ENCODE data around the gene UBE2S. TPM values are rescaled to one million over a fixed set of nuclear protein-coding genes. Genes with fewer than 3 reads are reported as not detected.

Gene UBE2S
- total RNA-seq, 2 experiments from 2014 or later: 333 to 353 TPM

- no peaks in the 10 kb centered on the region for H3K36me3 Mint-ChIP-seq (ENCODE audit: low read depth)
- no peak overlapping the region for H3K4me3 Mint-ChIP-seq
- no peak overlapping the region for H3K27ac Mint-ChIP-seq
- CTCF ChIA-PET: interaction anchor here (0.6 kb wide), 1 partner anchor 11 kb away, joined by 3 read pairs; no protein-coding TSS in a partner anchor
- peaks cover 3% of the 10 kb centered on the region for H3K4me1 Mint-ChIP-seq (ENCODE audit: low read depth)
- DNase-seq (no peak), ATAC-seq (peak; percentile 65)
- POLR2A ChIA-PET: no interaction called here
- no peaks in the 10 kb centered on the region for H3K9me3 Mint-ChIP-seq (ENCODE audit: insufficient read depth)
- H3K27me3 Mint-ChIP-seq (ENCODE audit: low read depth): peaks cover 44% of the 10 kb centered on the region
Measured at GRCh38 chr19:55447421-55448174, 40.0 kb upstream of the UBE2S start.

GRCh38 chr19:55446060-55446459, 38.5 kb upstream of the UBE2S start:
- no peak overlapping the region for H3K27ac Mint-ChIP-seq
- peaks cover 50% of the 10 kb centered on the region for H3K27me3 Mint-ChIP-seq (ENCODE audit: low read depth)
- peaks cover 8% of the 10 kb centered on the region for H3K4me1 Mint-ChIP-seq (ENCODE audit: low read depth)
- CTCF ChIA-PET: interaction anchor here (1.3 to 1.4 kb wide), 2 partner anchors 28 to 305 kb away, joined by 3 to 4 read pairs; no protein-coding TSS in a partner anchor
- DNase-seq (no peak), ATAC-seq (no peak)
- no peaks in the 10 kb centered on the region for H3K9me3 Mint-ChIP-seq (ENCODE audit: insufficient read depth)
- no peak overlapping the region for H3K4me3 Mint-ChIP-seq
- POLR2A ChIA-PET: no interaction called here
- H3K36me3 Mint-ChIP-seq (ENCODE audit: low read depth): peaks cover 3% of the 10 kb centered on the region

- Mint-ChIP-seq H3K27ac (no peak overlapping the region), H3K4me1 (ENCODE audit: low read depth) (peaks cover 12% of the 10 kb centered on the region), H3K9me3 (ENCODE audit: insufficient read depth) (no peaks in the 10 kb centered on the region), H3K36me3 (ENCODE audit: low read depth) (peaks cover 3% of the 10 kb centered on the region), H3K4me3 (no peak overlapping the region), H3K27me3 (ENCODE audit: low read depth) (peaks cover 48% of the 10 kb centered on the region)
- ChIA-PET CTCF (interaction anchor here (1.0 to 1.4 kb wide), 2 partner anchors 26 to 60 kb away, joined by 3 to 4 read pairs; no protein-coding TSS in a partner anchor), POLR2A (no interaction called here)
- no peak for DNase-seq
- ATAC-seq: no peak
Measured at GRCh38 chr19:55444646-55445045, 37.1 kb upstream of the UBE2S start.

GRCh38 chr19:55443824-55444480, 36.4 kb upstream of the UBE2S start:
- peaks cover 3% of the 10 kb centered on the region for H3K36me3 Mint-ChIP-seq (ENCODE audit: low read depth)
- peaks cover 12% of the 10 kb centered on the region for H3K4me1 Mint-ChIP-seq (ENCODE audit: low read depth)
- DNase-seq (no peak), ATAC-seq (no peak)
- no peak overlapping the region for H3K4me3 Mint-ChIP-seq
- H3K9me3 Mint-ChIP-seq (ENCODE audit: insufficient read depth): no peaks in the 10 kb centered on the region
- H3K27me3 Mint-ChIP-seq (ENCODE audit: low read depth): peaks cover 54% of the 10 kb centered on the region
- ChIA-PET CTCF (interaction anchor here (1.0 kb wide), 1 partner anchor 61 kb away, joined by 3 read pairs; no protein-coding TSS in a partner anchor), POLR2A (interaction anchor here (0.9 kb wide), 1 partner anchor 37 kb away, joined by 3 read pairs; no protein-coding TSS in a partner anchor)
- H3K27ac Mint-ChIP-seq: no peak overlapping the region

- CTCF ChIA-PET: no interaction called here
Measured at GRCh38 chr19:55443045-55443823, 35.6 kb upstream of the UBE2S start, which contains the start of gene SHISA7. Gene SHISA7, minus strand, starts transcription at chr19:55443300. Its CDS starts 437 bp downstream, at chr19:55442863.

GRCh38 chr19:55442372-55442961, 34.9 kb upstream of the UBE2S start:
- Mint-ChIP-seq H3K9me3 (ENCODE audit: insufficient read depth) (no peaks in the 10 kb centered on the region), H3K4me3 (no peak overlapping the region), H3K27ac (no peak overlapping the region), H3K27me3 (ENCODE audit: low read depth) (peaks cover 56% of the 10 kb centered on the region), H3K4me1 (ENCODE audit: low read depth) (peaks cover 12% of the 10 kb centered on the region), H3K36me3 (ENCODE audit: low read depth) (peaks cover 3% of the 10 kb centered on the region)
- DNase-seq (no peak), ATAC-seq (peak; percentile 13)
- ChIA-PET POLR2A (no interaction called here), CTCF (interaction anchor here (2.2 kb wide), 1 partner anchor 11 kb away, joined by 4 read pairs; no protein-coding TSS in a partner anchor)

More at GRCh38 chr19:55443045-55443823, 35.6 kb upstream of the UBE2S start, which contains the start of gene SHISA7:
- peak within 1 kb of the TSS; percentile 52 for H3K27ac Mint-ChIP-seq
- H3K4me3 Mint-ChIP-seq: no peak within 1 kb of the TSS
- H3K36me3 Mint-ChIP-seq (ENCODE audit: low read depth): peaks cover 3% of the 10 kb centered on the region
- peaks cover 12% of the 10 kb centered on the region for H3K4me1 Mint-ChIP-seq (ENCODE audit: low read depth)
- peaks cover 56% of the 10 kb centered on the region for H3K27me3 Mint-ChIP-seq (ENCODE audit: low read depth)
- ATAC-seq: no peak
- H3K9me3 Mint-ChIP-seq (ENCODE audit: insufficient read depth): no peaks in the 10 kb centered on the region
- no peak for DNase-seq
- POLR2A ChIA-PET: interaction anchor here (0.9 kb wide), 1 partner anchor 36 kb away, joined by 3 read pairs; no protein-coding TSS in a partner anchor

GRCh38 chr19:55441692-55442321, 34.2 kb upstream of the UBE2S start:
- no peaks in the 10 kb centered on the region for H3K9me3 Mint-ChIP-seq (ENCODE audit: insufficient read depth)
- ChIA-PET CTCF (interaction anchor here (1.2 to 2.2 kb wide), 2 partner anchors 12 to 62 kb away, joined by 4 to 5 read pairs; no protein-coding TSS in a partner anchor), POLR2A (no interaction called here)
- ATAC-seq (no peak), DNase-seq (no peak)
- H3K36me3 Mint-ChIP-seq (ENCODE audit: low read depth): peaks cover 3% of the 10 kb centered on the region
- peak overlapping the region; percentile 2 for H3K27ac Mint-ChIP-seq
- H3K4me1 Mint-ChIP-seq (ENCODE audit: low read depth): peaks cover 12% of the 10 kb centered on the region
- H3K27me3 Mint-ChIP-seq (ENCODE audit: low read depth): peaks cover 61% of the 10 kb centered on the region
- H3K4me3 Mint-ChIP-seq: no peak overlapping the region

- CTCF ChIA-PET: interaction anchor here (1.2 to 2.2 kb wide), 2 partner anchors 12 to 63 kb away, joined by 4 to 5 read pairs; no protein-coding TSS in a partner anchor
- H3K9me3 Mint-ChIP-seq (ENCODE audit: insufficient read depth): no peaks in the 10 kb centered on the region
- peaks cover 64% of the 10 kb centered on the region for H3K27me3 Mint-ChIP-seq (ENCODE audit: low read depth)
- peaks cover 12% of the 10 kb centered on the region for H3K4me1 Mint-ChIP-seq (ENCODE audit: low read depth)
- ATAC-seq (no peak), DNase-seq (no peak)
- POLR2A ChIA-PET: no interaction called here
- H3K27ac Mint-ChIP-seq: peak overlapping the region; percentile 2
- peaks cover 3% of the 10 kb centered on the region for H3K36me3 Mint-ChIP-seq (ENCODE audit: low read depth)
- H3K4me3 Mint-ChIP-seq: peak overlapping the region; percentile 1
Measured at GRCh38 chr19:55441319-55441691, 33.7 kb upstream of the UBE2S start.

- ATAC-seq (no peak), DNase-seq (no peak)
- Mint-ChIP-seq H3K9me3 (ENCODE audit: insufficient read depth) (no peaks in the 10 kb centered on the region), H3K36me3 (ENCODE audit: low read depth) (peaks cover 3% of the 10 kb centered on the region), H3K27ac (peak overlapping the region; percentile 12), H3K4me3 (no peak overlapping the region), H3K27me3 (ENCODE audit: low read depth) (peaks cover 62% of the 10 kb centered on the region), H3K4me1 (ENCODE audit: low read depth) (peaks cover 12% of the 10 kb centered on the region)
- ChIA-PET CTCF (interaction anchor here (1.2 to 2.2 kb wide), 2 partner anchors 13 to 63 kb away, joined by 4 to 5 read pairs; no protein-coding TSS in a partner anchor), POLR2A (interaction anchor here (0.5 kb wide), 1 partner anchor 57 kb away, joined by 4 read pairs; no protein-coding TSS in a partner anchor)
Measured at GRCh38 chr19:55440411-55441105, 33.0 kb upstream of the UBE2S start.

GRCh38 chr19:55439052-55439451, 31.5 kb upstream of the UBE2S start:
- peaks cover 3% of the 10 kb centered on the region for H3K36me3 Mint-ChIP-seq (ENCODE audit: low read depth)
- ChIA-PET CTCF (no interaction called here), POLR2A (no interaction called here)
- DNase-seq: no peak
- peaks cover 52% of the 10 kb centered on the region for H3K27me3 Mint-ChIP-seq (ENCODE audit: low read depth)
- no peak overlapping the region for H3K27ac Mint-ChIP-seq
- no peak overlapping the region for H3K4me3 Mint-ChIP-seq
- H3K4me1 Mint-ChIP-seq (ENCODE audit: low read depth): peaks cover 12% of the 10 kb centered on the region
- no peaks in the 10 kb centered on the region for H3K9me3 Mint-ChIP-seq (ENCODE audit: insufficient read depth)
- no peak for ATAC-seq
